Measurements from ENCODE around the gene NKD2.

The NKD2 gene

DNA sequence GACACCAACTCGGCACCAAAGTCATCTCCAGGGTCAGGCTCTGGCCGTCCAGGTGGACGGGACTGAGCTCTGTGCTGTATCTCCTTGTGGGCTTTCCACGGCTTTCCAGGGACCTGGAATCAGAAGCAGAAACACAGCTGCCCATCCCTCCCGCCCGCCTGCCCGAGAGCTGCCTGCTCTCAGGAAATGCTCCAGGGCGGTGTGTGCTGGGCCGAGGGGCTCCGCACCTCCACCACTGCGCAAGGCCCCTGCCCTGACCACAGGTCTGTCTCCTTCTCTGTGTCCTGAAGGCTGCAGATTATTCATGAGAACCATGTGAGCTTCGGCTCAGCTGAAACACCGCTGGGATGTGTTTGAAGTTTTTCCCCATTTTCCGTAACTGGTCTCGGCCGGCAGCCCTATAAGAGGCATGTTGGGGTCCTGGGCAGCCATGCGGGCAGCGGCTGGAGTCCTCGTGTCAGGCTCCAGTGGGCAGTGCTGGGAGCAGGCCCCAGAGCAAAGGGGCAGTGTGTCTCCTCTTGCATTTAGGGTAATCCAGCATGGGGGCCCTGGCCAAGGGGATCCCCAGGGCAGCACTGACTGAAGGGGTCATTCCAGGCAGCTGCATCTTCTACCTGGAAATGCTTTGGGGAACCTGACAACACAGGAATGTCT, 22.8 kb downstream of the NKD2 start:
- DNase-seq (ENCODE audit: low read depth): no peak

DNA sequence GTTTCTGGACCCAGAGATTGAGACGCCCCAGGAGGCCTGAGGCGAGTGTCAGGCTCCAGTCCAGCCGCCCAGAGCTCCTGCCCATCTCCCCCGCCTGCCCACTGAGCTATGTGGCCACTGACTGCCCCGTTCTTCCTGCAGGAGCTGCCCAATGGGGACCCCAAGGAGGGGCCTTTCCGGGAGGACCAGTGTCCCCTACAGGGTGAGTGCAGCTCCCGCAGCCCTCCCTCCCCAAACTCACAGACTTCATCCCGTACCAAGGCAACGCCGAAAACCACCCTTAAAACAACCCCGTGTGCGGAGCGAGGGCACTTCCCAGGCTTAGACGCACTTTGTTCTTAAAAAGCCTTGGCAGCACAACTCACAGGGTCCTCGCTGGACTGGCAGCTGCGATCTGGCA, 23.4 kb downstream of the NKD2 start:
- DNase-seq (ENCODE audit: low read depth): no peak

DNA sequence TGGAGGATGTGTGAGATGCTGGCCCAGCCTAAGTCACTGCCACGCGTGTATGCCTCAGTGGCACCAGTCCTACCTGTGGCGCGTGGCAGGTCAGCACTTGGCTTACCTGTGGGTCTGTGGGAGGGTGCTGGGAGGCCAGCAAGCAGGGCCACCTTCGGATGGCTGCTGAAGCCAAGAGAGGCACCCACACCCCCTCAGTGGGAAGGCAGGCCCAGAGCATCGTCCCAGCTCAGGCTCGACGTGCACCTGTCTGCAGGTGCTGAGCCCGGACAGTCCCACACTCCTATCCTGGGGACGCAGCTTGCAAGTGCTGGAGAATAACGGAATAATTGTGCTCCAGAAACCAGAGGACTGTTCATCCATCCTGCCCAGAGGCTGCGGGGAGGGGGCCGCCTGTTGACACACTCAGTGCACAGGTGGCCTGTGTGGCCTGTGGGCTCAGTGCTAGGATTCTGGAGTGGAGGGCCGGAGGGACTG, 24.0 kb downstream of the NKD2 start:
- no peak for DNase-seq (ENCODE audit: low read depth)

DNA sequence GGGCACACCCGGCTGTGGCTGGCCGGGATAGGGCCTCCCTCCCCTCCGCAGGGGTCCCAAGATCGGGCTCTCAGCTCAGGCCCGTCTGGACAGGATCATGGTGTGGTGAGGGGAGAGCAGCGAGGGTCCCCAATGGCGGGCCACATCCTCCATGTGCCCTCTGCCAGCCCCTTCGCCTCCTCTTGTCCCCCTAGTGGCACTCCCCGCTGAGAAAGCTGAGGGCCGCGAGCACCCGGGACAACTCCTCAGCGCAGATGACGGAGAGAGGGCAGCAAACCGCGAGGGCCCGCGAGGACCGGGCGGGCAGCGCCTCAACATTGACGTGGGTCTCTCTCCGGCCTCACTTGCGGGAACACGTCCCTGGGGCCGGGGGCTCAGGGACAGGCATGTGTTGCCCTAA, 24.6 kb downstream of the NKD2 start:
- no peak for DNase-seq (ENCODE audit: low read depth)

DNA sequence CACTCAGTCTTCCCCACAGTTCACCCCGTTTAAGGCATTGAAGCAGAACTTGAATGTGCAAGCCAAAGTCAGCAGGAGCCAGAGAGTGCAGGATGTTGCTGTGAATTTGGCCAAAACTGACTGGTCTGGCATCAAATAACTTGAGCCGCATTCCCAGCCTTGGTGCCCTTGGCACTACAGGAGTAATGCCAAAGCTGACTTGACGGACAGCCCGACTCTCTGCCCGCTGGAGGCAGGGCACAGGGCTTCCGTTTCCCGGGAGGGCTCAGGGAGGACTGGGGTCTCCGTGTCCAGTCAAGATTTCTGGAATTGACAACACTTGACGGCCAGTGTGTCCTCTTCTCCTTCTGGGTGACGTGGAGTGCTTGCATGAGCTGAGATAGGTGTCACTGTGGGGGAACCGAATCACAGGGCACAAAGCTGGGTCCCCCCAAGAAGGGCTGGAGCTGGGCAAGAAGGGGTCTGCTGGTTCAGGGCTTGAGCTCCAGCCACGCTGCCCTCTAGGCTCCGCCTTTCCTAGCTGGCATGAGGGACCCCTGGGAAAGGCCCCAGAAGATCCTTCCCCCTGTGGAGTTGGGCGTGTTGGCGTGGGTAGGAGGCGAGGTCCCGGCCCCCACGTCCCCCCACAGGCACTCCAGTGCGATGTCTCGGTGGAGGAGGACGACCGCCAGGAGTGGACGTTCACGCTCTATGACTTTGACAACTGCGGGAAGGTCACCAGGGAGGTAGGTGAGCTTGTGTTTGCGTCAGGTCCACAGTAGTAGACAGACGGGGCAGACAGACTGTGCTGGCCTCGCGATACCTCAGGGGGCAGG, 25.2 kb downstream of the NKD2 start:
- DNase-seq (ENCODE audit: low read depth): no peak

DNA sequence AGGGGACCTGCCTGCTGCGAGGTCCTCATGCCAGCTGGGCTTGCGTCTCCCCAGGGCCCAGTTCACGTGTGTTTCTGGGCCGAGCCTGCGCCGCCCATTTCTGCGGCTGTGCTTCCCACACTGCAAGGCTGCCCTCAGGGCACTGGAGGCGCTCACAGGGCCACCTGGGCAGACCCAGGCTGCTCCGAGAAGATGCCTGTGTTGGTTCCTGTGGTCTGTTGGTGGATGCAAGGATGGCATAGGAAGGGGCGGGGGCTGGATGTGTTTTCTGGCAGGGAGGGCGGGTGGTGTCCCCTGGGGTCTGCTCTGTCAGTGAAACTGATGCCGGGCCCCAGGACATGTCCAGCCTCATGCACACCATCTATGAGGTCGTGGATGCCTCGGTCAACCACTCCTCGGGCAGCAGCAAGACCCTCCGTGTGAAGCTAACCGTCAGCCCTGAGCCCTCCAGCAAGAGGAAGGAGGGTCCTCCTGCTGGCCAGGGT, 25.9 kb downstream of the NKD2 start:
- DNase-seq (ENCODE audit: low read depth): no peak

DNA sequence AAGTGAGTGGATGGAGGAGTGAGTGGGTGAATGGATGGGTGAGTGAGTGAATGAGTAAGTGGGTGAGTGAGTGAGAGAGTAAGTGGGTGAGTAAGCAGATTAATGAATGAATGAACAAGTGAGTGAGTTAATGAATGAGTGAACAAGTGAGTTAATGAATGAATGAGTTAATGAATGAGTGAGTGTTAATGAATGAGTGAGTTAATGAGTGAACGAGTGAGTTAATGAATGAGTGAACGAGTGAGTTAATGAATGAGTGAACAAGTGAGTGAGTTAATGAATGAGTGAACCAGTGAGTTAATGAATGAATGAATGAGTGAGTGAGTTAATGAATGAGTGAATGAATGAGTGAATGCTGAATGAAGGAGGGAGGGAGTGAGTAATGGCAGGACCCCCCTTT, 26.4 kb downstream of the NKD2 start:
- DNase-seq (ENCODE audit: low read depth): no peak

DNA sequence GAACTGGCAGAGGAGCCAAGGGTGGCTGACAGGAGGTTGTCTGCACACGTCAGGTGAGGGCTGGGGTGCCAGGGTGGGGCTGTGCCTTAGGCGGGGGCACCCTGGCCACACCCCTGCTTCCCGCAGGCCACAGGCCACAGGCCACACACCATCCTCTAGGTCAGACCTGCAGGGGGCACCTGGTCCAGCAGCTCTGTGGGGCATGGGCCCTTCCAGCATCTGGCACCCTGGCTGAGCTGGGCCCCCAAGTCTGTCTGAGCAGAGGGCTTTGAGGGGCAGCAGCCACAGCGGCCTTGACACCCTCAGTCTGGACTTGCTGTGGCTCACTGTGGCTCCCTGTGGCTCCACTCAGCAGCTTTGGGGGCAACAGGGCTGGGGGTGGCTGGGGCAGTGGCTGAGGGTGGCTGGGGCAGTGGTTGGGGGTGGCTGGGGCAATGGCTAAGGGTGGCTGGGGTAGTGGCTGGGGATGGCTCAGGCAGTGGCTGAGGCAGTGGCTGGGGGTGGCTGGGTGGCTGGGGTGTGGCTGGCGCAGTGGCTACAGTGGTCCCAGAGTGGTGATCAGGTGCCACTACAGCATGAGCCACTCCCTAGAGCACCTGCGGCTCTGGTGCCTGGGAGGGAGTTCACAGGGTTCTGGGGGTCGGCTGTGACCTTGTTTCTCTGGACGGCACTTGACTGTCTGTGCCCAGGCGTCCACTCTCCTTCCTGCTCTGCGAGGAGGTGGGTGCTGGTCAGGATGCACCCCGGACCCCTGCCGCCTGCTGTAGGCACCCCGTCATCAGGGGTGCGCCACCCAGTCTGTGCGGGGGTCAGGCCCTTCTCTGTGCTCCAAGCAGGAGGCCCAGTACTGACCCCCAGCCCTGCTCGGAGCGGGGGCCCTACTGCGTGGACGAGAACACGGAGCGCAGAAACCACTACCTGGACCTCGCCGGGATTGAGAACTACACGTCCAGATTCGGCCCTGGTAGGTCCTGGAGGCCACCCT, 27.1 kb downstream of the NKD2 start:
- no peak for DNase-seq (ENCODE audit: low read depth)

DNA sequence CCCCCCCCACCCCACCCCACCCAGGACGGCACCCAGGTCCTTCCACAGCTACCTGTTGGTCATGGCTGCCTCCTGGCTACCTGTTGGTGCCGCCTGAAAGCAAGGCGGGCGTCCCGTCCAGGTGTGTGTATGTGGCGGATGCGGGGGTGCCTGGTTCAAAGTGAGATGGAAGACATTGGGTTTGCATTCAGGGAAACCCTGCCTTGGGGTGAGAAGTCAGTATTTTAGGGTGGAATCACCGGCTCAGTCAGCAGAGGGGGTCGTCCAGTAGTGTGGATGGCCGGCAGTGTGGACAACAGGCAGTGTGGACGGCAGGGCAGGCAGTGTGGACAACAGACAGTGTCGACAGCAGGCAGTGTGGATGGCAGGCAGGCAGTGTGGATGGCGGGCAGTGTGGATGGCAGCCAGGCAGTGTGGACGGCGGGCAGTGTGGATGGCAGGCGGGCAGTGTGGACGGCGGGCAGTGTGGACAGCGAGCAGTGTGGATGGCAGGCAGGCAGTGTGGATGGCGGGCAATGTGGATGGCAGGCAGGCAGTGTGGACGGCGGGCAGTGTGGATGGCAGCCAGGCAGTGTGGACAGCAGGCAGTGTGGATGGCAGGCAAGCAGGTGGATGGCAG, 28.0 kb downstream of the NKD2 start:
- no peak for DNase-seq (ENCODE audit: low read depth)

DNA sequence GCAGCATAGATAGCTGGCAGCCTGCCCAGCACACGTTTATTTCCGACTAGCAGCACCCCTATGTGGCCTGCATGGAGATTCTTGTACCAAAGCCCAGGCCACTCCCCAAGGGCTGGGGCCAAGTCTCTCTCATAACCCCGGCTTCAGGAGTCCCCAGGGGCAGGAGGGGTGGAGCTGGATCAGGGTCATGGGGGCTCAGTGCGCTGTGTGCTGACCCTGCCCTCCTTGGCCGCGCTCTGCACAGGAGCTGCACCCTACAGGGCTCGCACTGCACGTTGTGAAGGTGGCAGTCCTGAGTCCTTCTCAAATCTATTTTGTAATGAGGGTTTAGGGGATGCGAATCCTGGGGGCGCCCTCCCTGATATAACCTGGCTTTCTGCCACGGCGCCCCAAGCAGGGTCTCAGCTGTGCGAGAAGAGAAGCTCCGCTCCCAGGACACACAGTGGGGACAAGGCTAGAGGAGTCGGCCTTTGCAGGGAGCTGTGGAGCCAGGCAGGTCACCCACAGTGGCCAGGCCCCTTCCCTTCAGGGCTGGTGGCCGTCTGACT, 28.6 kb downstream of the NKD2 start:
- DNase-seq (ENCODE audit: low read depth): no peak

DNA sequence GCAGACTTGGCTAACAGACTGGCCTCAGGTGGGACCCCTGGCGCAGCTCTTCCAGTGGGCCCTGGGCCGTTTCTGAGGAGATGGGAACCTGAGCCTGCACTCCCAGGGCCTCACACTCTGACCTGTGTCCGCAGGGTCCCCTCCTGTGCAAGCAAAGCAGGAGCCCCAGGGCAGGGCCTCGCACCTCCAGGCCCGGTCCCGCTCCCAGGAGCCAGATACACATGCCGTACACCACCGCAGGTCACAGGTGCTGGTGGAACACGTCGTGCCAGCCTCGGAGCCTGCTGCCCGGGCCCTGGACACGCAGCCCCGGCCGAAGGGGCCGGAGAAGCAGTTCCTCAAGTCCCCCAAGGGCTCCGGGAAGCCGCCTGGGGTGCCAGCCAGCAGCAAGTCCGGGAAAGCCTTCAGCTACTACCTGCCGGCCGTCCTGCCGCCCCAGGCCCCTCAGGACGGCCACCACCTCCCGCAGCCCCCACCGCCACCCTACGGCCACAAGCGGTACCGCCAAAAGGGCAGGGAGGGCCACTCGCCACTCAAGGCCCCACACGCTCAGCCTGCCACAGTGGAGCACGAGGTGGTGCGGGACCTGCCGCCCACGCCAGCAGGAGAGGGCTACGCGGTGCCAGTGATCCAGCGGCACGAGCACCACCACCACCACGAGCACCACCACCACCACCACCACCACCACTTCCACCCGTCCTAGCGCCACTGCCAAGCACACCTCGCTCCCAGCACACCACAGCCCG, 29.2 kb downstream of the NKD2 start:
- no peak for DNase-seq (ENCODE audit: low read depth)

DNA sequence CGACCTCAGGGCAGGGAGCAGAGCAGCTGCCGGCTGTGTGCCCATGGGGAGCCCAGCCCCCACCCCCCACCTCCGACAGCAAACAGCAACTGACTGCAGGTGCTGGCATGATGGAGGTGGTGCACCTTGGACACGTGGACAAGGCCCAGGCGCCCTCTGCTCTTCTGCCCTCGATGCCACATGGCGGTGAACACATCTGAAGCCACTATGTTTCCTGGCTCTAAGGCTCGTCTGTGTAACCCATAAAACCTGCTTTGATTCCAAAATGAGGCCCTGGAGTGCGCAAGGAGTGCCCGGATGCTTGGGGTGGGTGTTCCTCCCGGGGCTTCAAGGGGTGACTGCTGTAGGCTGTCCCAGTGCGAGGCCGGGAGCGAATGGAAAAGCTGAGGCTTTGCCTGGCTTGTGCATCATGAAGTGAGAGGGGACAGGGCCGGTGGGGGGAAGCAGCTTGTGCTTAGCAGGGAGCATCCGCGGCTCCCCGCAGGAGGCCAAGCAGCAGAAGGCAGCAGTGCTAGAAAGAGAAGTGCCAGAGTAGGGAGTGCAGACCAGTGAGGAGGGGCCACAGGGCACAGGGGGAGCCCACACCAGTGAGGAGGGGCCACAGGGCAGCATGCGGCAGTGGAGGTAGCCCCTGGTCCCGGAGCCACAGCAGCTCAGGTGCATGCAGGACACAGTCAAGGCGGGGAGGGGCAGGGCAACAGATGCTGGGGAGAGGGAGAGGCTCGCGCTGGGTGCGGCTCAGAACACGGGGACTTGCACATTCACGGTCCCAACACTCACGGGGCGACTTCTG, 30.0 kb downstream of the NKD2 start:
- no peak for DNase-seq (ENCODE audit: low read depth)

DNA sequence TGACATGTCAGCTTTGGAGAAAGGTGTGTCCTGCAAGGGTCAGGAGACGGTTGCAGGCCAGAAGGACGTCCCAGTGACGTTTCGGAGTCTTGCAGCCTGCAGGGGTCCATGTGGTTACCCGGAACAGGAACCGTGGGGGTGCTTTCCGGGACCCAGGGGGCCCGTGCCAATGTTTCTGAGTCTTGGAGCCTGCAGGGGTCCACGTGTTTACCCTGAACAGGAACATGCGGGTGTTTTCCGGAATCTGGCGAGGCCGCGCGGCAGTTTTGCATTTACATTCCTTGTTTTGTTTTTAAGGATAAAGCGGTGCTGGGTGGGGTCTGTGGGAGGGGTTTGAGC, 30.6 kb downstream of the NKD2 start:
- DNase-seq (ENCODE audit: low read depth): no peak

DNA sequence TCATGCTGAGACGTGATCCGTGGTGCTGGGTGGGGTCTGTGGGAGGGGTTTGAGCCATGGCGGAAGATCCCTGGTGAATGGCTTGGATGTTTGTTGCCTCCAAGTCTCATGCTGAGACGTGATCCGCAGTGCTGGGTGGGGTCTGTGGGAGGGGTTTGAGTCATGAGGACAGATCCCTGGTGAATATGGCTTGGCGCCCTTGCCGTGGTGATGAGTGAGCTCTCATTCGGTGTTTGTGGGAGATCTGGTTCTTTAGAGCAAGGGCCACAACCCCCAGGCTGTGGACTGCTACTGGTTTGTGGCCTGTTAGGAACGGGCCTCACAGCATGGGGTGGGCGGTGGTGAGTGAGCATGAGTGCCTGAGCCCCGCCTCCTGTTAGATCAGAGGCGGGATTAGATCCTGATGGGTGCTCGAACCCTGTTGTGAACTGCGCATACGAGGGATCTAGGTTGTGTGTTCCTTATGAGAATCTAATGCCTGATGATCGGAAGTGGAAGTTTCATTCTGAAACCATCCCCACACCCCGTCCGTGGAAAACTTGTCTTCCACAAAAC, 31.2 kb downstream of the NKD2 start:
- DNase-seq (ENCODE audit: low read depth): no peak

DNA sequence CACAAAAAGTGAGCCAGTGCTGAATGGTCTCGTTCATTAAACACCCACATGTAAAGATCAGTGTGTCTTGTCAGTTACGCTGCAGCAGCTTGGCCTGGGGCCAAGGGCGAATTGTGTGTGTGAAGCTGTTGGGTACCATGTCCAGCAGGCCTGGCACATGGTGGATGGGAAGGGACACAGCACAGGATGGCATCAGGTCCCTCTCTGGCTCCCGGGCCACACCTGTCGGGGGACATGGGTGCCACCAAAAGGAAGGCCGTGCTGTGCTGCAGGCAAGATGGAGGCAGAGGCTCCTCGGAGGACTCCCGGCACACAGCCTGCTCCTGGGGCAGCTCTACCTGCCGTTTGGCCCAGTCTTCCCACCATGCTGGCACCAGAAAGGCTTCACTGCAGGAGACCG, 32.0 kb downstream of the NKD2 start:
- no peak for DNase-seq (ENCODE audit: low read depth)

DNA sequence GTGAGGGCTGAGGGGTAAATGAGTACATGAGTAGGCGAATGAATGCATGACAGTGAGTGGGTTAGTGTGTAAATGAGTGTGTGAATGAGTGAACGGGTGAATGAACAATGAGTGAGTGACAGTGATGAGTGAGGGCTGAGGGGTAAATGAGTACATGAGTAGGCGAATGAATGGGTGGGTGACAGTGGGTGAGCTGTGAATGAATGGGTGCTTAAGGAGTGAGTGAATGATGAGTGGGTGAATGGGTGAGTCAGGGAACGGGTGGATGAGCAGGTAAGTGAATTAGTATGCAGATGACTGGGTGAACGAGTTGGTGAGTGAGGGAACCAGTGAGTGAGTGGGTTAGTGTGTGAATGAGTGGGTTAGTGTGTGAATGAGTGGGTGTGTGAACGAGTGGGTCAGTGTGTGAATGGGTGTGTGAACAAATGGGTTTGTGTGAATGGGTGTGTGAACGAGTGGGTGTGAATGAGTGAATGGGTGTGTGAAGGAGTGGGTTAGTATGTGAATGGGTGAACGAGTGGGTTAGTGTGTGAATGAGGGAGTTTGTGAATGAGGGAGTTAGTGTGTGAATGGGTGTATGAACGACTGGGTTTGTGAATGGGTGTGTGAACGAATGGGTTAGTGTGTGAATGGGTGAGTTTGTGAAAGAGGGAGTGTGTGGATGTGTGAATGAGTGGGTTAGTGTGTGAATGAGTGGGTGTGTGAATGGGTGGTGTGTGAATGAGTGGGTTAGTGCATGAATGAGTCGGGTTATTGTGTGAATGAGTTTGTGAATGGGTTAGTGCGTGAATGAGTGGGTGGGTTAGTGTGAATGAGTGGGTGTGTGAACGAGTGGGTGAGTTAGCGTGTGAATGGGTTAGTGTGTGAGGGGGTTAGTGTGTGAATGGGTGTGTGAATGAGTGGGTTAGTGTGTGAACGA, 32.9 kb downstream of the NKD2 start:
- DNase-seq (ENCODE audit: low read depth): no peak

DNA sequence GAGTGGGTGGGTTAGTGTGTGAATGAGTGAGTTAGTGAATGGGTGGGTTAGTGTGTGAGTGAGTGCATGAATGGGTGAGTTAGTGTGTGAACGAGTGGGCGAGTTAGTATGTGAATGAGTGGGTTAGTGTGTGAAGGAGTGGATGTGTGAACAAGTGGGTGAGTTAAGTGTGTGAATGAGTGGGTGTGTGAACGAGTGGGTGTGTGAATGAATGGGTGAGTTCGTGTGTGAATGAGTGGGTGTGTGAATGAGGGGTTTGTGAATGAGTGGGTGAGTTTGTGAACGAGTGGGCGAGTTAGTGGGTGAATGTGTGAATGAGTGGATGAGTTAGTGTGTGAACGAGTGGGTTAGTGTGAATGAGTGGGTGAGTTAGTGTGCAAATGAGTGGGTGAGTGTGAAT, 34.0 kb downstream of the NKD2 start:
- DNase-seq (ENCODE audit: low read depth): no peak

DNA sequence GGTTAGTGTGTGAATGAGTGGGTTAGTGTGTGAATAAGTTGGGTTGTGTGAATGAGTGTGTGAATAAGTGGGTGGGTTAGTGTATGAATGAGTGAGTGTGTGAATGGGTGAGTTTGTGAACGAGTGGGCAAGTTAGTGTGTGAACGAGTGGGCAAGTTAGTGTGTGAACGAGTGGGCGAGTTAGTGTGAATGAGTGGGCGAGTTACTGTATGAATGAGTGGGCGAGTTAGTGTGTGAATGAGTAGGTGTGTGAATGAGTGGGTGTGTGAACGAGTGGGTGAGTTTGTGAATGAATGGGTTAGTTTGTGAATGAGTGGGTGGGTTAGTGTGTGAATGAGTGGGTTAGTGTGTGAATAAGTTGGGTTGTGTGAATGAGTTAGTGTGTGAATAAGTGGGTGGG, 34.7 kb downstream of the NKD2 start:
- no peak for DNase-seq (ENCODE audit: low read depth)

DNA sequence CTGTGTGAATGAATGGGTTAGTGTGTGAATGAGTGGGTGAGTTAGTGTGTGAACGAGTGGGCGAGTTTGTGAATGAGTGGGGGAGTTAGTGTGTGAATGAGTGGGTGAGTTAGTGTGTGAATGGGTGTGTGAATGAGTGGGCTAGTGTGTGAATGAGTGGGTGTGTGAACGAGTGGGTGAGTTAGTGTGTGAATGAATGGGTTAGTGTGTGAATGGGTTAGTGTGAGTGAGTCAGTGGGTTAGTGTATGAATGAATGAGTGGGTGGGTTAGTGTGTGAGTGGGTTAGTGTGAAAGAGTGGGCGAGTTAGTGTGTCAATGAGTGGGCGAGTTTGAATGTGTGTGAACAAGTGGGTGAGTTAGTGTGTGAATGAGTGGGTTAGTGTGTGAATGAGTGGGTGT, 35.5 kb downstream of the NKD2 start:
- DNase-seq (ENCODE audit: low read depth): no peak

All from T-helper 22 cell (primary cell).